Keratinocyte (primary cell): ENCODE results near the gene OR1I1.

Source experiments
- CTCF ChIP-seq, 3 experiments: IDR thresholded peaks in 1 of 3; conservative IDR thresholded peaks in 1 of 3; optimal IDR thresholded peaks in 1 of 3; 2 replicates in 2 of 3; 3 replicates in 1 of 3; pipeline versions ENCODE3 to v1.5.1; 2011; ENCODE audit warnings: low read length in 3 of 3, mild to moderate bottlenecking in 3 of 3, moderate library complexity in 2 of 3, control low read depth in 1 of 3, inconsistent platforms in 1 of 3; ENCODE audit not compliant: insufficient read depth in 2 of 3; ENCODE audit errors: extremely low read depth in 1 of 3
- EZH2 ChIP-seq: IDR thresholded peaks from one replicate; pipeline ENCODE4 v1.6.1; 2012; ENCODE audit warnings: inconsistent platforms, mild to moderate bottlenecking, low read length, moderate library complexity

GRCh38 chr19:15116856-15117255 lies 34.8 kb downstream of the OR1I1 start:
- TF ChIP-seq CTCF (optimal IDR thresholded peaks at IDR 0.05 in 1 of 3, IDR thresholded peaks at IDR 0.05 in 1 of 3, conservative IDR thresholded peaks at IDR 0.05 in 1 of 3; ENCODE audit: extremely low read depth in 1 of 3, insufficient read depth in 2 of 3, low read length in 3 of 3) (no peak), EZH2 (no peak)
